ENCODE results near the gene CFAP99. TPM values are rescaled to one million over a fixed set of nuclear protein-coding genes. Genes with fewer than 3 reads are reported as not detected.

CFAP99 gene
- total and polyA plus RNA-seq, 2 experiments from 2014 or later, result not detected

DNA sequence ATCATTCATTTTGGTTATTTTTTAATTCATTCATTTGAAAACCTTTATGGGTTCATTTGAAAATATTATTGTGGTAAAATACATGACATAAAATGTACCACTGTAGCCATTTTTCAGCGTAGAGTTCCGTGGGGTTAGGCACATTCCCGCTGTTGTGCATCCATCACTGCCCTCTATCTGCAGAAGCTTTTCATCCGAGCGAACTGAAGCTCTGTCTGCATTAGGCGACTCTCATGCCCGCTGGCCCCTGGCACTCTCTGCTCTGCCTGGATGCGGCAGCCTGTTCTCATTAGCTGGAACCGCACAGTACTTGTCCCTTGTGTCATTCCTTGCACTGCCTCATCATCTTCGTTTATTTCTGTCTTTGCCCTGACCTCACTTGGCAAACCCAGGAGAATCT, 17.5 kb downstream of the CFAP99 start:
- Mint-ChIP-seq H3K4me3 (no peak overlapping the region), H3K36me3 (ENCODE audit: low read depth) (no peaks in the 10 kb centered on the region), H3K27me3 (ENCODE audit: insufficient read depth, low read depth, poor library complexity) (peaks cover 9% of the 10 kb centered on the region), H3K4me1 (peaks cover 10% of the 10 kb centered on the region; the same call in 1 of the 3 replicates), H3K27ac (no peak overlapping the region), H3K9me3 (no peaks in the 10 kb centered on the region)
- Histone ChIP-seq H4K20me1 (replicated peaks; ENCODE audit: insufficient read depth) (no peaks in the 10 kb centered on the region), H3K4me1 (ENCODE audit: insufficient read depth) (no peaks in the 10 kb centered on the region), H3F3A (replicated peaks; ENCODE audit: low read depth) (no peaks in the 10 kb centered on the region), H3K4me2 (no peak overlapping the region), H2AFZ (no peak overlapping the region; the same call in 1 of the 2 replicates), H3K79me2 (replicated peaks; ENCODE audit: insufficient read depth) (no peaks in the 10 kb centered on the region), H3K4me3 (no peak overlapping the region), H3K9me2 (ENCODE audit: insufficient read depth) (no peaks in the 10 kb centered on the region), H3K36me3 (ENCODE audit: insufficient read depth) (no peaks in the 10 kb centered on the region), H3K27me3 (ENCODE audit: insufficient read depth) (no peaks in the 10 kb centered on the region), H3K27ac (ENCODE audit: low read depth) (no peak overlapping the region)
- DNase-seq (ENCODE audit: low spot score) (no peak), ATAC-seq (no peak; the same call in 2 of the 3 replicates)
- TF ChIP-seq, protein P1, sequence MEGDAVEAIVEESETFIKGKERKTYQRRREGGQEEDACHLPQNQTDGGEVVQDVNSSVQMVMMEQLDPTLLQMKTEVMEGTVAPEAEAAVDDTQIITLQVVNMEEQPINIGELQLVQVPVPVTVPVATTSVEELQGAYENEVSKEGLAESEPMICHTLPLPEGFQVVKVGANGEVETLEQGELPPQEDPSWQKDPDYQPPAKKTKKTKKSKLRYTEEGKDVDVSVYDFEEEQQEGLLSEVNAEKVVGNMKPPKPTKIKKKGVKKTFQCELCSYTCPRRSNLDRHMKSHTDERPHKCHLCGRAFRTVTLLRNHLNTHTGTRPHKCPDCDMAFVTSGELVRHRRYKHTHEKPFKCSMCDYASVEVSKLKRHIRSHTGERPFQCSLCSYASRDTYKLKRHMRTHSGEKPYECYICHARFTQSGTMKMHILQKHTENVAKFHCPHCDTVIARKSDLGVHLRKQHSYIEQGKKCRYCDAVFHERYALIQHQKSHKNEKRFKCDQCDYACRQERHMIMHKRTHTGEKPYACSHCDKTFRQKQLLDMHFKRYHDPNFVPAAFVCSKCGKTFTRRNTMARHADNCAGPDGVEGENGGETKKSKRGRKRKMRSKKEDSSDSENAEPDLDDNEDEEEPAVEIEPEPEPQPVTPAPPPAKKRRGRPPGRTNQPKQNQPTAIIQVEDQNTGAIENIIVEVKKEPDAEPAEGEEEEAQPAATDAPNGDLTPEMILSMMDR (conservative IDR thresholded peaks at IDR 0.05; ENCODE audit: low read depth in 2 of 2), result peak in 1 of 2 experiments; percentile 47; a peak in 2 of 4 replicates
- TF ChIP-seq, protein P2, sequence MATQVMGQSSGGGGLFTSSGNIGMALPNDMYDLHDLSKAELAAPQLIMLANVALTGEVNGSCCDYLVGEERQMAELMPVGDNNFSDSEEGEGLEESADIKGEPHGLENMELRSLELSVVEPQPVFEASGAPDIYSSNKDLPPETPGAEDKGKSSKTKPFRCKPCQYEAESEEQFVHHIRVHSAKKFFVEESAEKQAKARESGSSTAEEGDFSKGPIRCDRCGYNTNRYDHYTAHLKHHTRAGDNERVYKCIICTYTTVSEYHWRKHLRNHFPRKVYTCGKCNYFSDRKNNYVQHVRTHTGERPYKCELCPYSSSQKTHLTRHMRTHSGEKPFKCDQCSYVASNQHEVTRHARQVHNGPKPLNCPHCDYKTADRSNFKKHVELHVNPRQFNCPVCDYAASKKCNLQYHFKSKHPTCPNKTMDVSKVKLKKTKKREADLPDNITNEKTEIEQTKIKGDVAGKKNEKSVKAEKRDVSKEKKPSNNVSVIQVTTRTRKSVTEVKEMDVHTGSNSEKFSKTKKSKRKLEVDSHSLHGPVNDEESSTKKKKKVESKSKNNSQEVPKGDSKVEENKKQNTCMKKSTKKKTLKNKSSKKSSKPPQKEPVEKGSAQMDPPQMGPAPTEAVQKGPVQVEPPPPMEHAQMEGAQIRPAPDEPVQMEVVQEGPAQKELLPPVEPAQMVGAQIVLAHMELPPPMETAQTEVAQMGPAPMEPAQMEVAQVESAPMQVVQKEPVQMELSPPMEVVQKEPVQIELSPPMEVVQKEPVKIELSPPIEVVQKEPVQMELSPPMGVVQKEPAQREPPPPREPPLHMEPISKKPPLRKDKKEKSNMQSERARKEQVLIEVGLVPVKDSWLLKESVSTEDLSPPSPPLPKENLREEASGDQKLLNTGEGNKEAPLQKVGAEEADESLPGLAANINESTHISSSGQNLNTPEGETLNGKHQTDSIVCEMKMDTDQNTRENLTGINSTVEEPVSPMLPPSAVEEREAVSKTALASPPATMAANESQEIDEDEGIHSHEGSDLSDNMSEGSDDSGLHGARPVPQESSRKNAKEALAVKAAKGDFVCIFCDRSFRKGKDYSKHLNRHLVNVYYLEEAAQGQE (IDR thresholded peaks at IDR 0.05; ENCODE audit: unreplicated experiment), result no peak
- TF ChIP-seq, protein P3, sequence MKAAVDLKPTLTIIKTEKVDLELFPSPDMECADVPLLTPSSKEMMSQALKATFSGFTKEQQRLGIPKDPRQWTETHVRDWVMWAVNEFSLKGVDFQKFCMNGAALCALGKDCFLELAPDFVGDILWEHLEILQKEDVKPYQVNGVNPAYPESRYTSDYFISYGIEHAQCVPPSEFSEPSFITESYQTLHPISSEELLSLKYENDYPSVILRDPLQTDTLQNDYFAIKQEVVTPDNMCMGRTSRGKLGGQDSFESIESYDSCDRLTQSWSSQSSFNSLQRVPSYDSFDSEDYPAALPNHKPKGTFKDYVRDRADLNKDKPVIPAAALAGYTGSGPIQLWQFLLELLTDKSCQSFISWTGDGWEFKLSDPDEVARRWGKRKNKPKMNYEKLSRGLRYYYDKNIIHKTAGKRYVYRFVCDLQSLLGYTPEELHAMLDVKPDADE (IDR thresholded peaks at IDR 0.05), result no peak

DNA sequence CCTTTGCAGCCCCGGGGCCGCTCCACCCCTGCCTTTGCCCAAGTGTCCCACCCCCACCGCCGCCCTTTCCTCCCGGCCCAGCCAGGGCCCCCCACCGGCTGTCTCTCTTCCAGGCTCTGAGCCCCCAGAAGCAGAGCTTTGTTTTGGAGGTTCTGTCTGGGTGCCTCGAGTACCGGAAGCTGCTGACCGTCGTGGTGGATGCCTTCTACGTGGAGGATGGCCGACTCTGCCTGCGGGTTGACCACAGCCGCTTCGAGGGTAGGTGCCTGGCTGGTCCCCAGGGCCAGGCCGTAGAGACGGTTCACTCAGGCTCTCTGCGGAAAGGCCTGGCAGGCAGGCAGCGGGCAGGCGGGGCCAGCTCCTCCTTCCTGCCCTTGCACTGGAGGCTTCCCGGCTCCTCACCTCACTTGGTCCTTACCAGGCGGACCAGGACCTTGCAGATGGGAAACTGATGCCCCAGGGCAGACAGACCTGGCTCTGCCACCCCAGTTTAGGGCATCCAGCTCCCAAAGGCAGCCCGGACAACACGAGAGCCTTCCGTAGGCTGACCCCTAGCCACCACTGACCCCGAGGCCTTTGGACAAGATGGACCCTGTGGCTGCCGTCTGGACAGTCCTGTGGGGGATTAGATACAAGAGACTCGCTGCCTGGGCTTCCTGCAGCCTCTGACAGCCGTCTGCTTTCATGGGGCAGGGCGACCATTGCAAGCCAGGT, 18.2 kb downstream of the CFAP99 start:
- no peak overlapping the region for H3K27ac ChIP-seq (ENCODE audit: low read depth)
- no peaks in the 10 kb centered on the region for H3K79me2 ChIP-seq (replicated peaks; ENCODE audit: insufficient read depth)
- no peaks in the 10 kb centered on the region for H3K9me3 Mint-ChIP-seq
- no peak overlapping the region for H3K4me3 Mint-ChIP-seq
- H3K27me3 Mint-ChIP-seq (ENCODE audit: insufficient read depth, low read depth, poor library complexity), result peaks cover 9% of the 10 kb centered on the region
- H3K4me2 ChIP-seq, result no peak overlapping the region
- no peaks in the 10 kb centered on the region for H3F3A ChIP-seq (replicated peaks; ENCODE audit: low read depth)
- H3K9me2 ChIP-seq (ENCODE audit: insufficient read depth), result no peaks in the 10 kb centered on the region
- H3K27me3 ChIP-seq (ENCODE audit: insufficient read depth), result no peaks in the 10 kb centered on the region
- no peak for DNase-seq (ENCODE audit: low spot score)
- H3K36me3 ChIP-seq (ENCODE audit: insufficient read depth), result no peaks in the 10 kb centered on the region
- H2AFZ ChIP-seq, result no peak overlapping the region; the same call in 1 of the 2 replicates
- H4K20me1 ChIP-seq (replicated peaks; ENCODE audit: insufficient read depth), result no peaks in the 10 kb centered on the region
- no peaks in the 10 kb centered on the region for H3K4me1 ChIP-seq (ENCODE audit: insufficient read depth)
- no peak overlapping the region for H3K27ac Mint-ChIP-seq
- no peak overlapping the region for H3K4me3 ChIP-seq
- no peak for ATAC-seq
- H3K4me1 Mint-ChIP-seq, result peaks cover 10% of the 10 kb centered on the region; the same call in 1 of the 3 replicates
- no peaks in the 10 kb centered on the region for H3K36me3 Mint-ChIP-seq (ENCODE audit: low read depth)
- TF ChIP-seq JUNB (IDR thresholded peaks at IDR 0.05; ENCODE audit: unreplicated experiment), result no peak
- TF ChIP-seq ZNF114 (CRISPR knock-in tag; IDR thresholded peaks at IDR 0.05), result no peak
- no peak for TF ChIP-seq ZNF331 (CRISPR knock-in tag; IDR thresholded peaks at IDR 0.05; ENCODE audit: low read depth)
- no peak for TF ChIP-seq EZH2phosphoT487 (IDR thresholded peaks at IDR 0.05; ENCODE audit: unreplicated experiment)
- TF ChIP-seq, protein P2 (IDR thresholded peaks at IDR 0.05; ENCODE audit: unreplicated experiment), result no peak
- TF ChIP-seq, protein P1 (conservative IDR thresholded peaks at IDR 0.05; ENCODE audit: low read depth in 2 of 2), result no peak
- TF ChIP-seq, protein P3 (IDR thresholded peaks at IDR 0.05), result no peak
- no peak for TF ChIP-seq EZH2 (IDR thresholded peaks at IDR 0.05; ENCODE audit: low read depth, unreplicated experiment)

All from GM23338 (cell line).